ENCODE results near the gene ARIH2.

Gene ARIH2

DNA sequence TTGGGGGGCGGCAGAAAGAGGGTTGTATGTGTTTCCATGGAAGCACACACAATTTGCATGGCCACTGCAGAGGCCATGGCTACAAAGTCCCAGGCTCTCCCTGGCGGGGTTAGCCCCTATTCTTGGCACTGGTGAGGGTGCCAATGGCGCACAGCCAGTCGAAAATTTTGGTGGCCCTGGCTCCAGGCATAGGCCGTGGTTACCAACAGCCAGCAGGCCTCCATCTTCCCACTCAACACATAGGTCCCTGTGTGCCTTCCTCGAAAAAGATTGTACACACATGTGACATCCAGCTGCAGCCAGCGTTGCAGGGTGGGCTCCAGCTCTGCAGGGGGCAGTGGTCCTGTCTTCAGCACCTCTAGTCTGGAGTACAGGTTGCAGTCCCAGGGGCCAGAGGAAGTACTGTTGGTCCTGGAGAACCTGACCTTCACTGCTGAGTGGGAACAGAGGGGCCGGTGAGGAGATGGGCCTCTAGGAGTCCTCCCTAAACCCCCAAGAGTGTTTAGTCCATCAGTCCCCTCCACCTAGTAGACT, 78.5 kb downstream of the ARIH2 start:
- Histone ChIP-seq H3K4me3 (no peak overlapping the region), H3K9me3 (no peaks in the 10 kb centered on the region), H3K36me3 (peaks cover 0 to 66% (median 8%) of the 10 kb centered on the region in 3 donors), H3K4me1 (peaks cover 0 to 6% (median 0%) of the 10 kb centered on the region in 4 donors), H3K27me3 (no peaks in the 10 kb centered on the region), H3K27ac (no peak overlapping the region)
- DNase-seq, result no peak
- TF ChIP-seq CTCF (IDR thresholded peaks at IDR 0.05), result no peak
- intact Hi-C loops (cut with DNase I; ENCODE audit: low total_unique reads), result no loop called here

GRCh38 chr3:48997714-48998637, 79.3 kb downstream of the ARIH2 start:
- intact Hi-C loops (cut with DNase I; ENCODE audit: low total_unique reads), result no loop called here

GRCh38 chr3:48999085-48999858, 80.6 kb downstream of the ARIH2 start:
- Histone ChIP-seq H3K27ac (no peak overlapping the region), H3K36me3 (peaks cover 0 to 73% (median 8%) of the 10 kb centered on the region in 3 donors), H3K27me3 (no peaks in the 10 kb centered on the region), H3K9me3 (no peaks in the 10 kb centered on the region), H3K4me1 (no peaks in the 10 kb centered on the region), H3K4me3 (no peak overlapping the region)
- intact Hi-C loops (cut with DNase I; ENCODE audit: low total_unique reads), result no loop called here
- DNase-seq, result no peak
- no peak for TF ChIP-seq CTCF (IDR thresholded peaks at IDR 0.05)

More at GRCh38 chr3:48997714-48998637, 79.3 kb downstream of the ARIH2 start:
- Histone ChIP-seq H3K4me1 (peaks cover 0 to under 1% (median 0%) of the 10 kb centered on the region in 4 donors), H3K27ac (no peak overlapping the region), H3K9me3 (no peaks in the 10 kb centered on the region), H3K4me3 (no peak overlapping the region), H3K36me3 (peaks cover 0 to 66% (median 8%) of the 10 kb centered on the region in 3 donors), H3K27me3 (no peaks in the 10 kb centered on the region)
- TF ChIP-seq CTCF (IDR thresholded peaks at IDR 0.05), result no peak
- no peak for DNase-seq

- Histone ChIP-seq H3K4me3 (no peak overlapping the region), H3K9me3 (no peaks in the 10 kb centered on the region), H3K27me3 (no peaks in the 10 kb centered on the region), H3K27ac (no peak overlapping the region), H3K36me3 (peaks cover 0 to 64% (median 14%) of the 10 kb centered on the region in 3 donors), H3K4me1 (peaks cover 0 to 3% (median 2%) of the 10 kb centered on the region in 4 donors)
- TF ChIP-seq CTCF (IDR thresholded peaks at IDR 0.05), result no peak
- DNase-seq, result no peak
- intact Hi-C loops (cut with DNase I; ENCODE audit: low total_unique reads), result no loop called here
These were observed 82.5 kb downstream of the ARIH2 start for GRCh38 chr3:49001155-49001554.

- peaks cover 0 to 18% (median 17%) of the 10 kb centered on the region in 4 donors for H3K4me1 ChIP-seq
- no peak overlapping the region for H3K4me3 ChIP-seq
- H3K9me3 ChIP-seq, result no peaks in the 10 kb centered on the region
- H3K27me3 ChIP-seq, result no peaks in the 10 kb centered on the region
- no peak for DNase-seq
- TF ChIP-seq CTCF (IDR thresholded peaks at IDR 0.05), result no peak
- intact Hi-C loops (cut with DNase I; ENCODE audit: low total_unique reads), result no loop called here
- H3K27ac ChIP-seq, result no peak overlapping the region
- H3K36me3 ChIP-seq, result peaks cover 0 to 40% (median 6%) of the 10 kb centered on the region in 3 donors
These were observed 86.0 kb downstream of the ARIH2 start for GRCh38 chr3:49004352-49005302.

All from tibial artery (tissue), 4 donors.